Thyroid gland (tissue), 4 donors: ENCODE data around the gene USP11. TPM values are rescaled to one million over a fixed set of nuclear protein-coding genes. Genes with fewer than 3 reads are reported as not detected.

Source experiments
- DNase-seq, 2 donors: peaks; one replicate each; pipeline ENCODE4 v3.0.0-alpha.2; 2019
- H3K27ac ChIP-seq, 3 donors: fragments of 200-600 bp; sonication (generic); 1 replicate in 2 of 3; 2 replicates in 1 of 3; pipeline ENCODE4 v1.5.1; 2016 to 2019; ENCODE audit warnings: mild to moderate bottlenecking in 1 of 3, moderate library complexity in 1 of 3
- H3K27me3 ChIP-seq: fragments of 200-600 bp; sonication (generic); one replicate; pipeline ENCODE4 v1.5.1; 2019
- H3K36me3 ChIP-seq, 2 donors: fragments of 200-600 bp; sonication (generic); one replicate each; pipeline ENCODE4 v1.5.1; 2016 to 2019
- H3K4me1 ChIP-seq, 2 donors: fragments of 200-600 bp; sonication (generic); one replicate each; pipeline ENCODE4 v1.5.1; 2017 to 2019
- H3K4me3 ChIP-seq, 3 donors: fragments of 200-600 bp; sonication (generic); replicated peaks in 1 of 3; 1 replicate in 2 of 3; 2 replicates in 1 of 3; pipeline ENCODE4 v1.5.1; 2016; ENCODE audit warnings: mild to moderate bottlenecking in 1 of 3
- H3K9me3 ChIP-seq: fragments of 200-600 bp; sonication (generic); one replicate; pipeline ENCODE4 v1.5.1; 2017
- POLR2A ChIP-seq, 2 donors: fragments of 450-650 bp; IDR thresholded peaks; one replicate each; pipeline ENCODE4 v1.6.1; 2017; ENCODE audit warnings: antibody characterized with exemption in 2 of 2, mild to moderate bottlenecking in 2 of 2, moderate library complexity in 1 of 2
- WGBS, 2 donors: methylation state at CpG; one replicate each; pipeline ENCODE4 v1.1.5; 2017; 5-methylcytosine and 5-hydroxymethylcytosine counted together
- intact Hi-C: fragments of 100-400 bp; cut with DNase I; formaldehyde crosslinking; loops from one replicate; pipeline ENCODE4 v1.15.1; 2023
- total RNA-seq, 4 donors: library from RNA; depleted of rRNA; stranded (reverse); fragments of >200 nt; gene quantifications; one replicate each; pipeline ENCODE4 v1.2.3, GENCODE V29; 2016
- TF ChIP-seq, protein P1 (sequence below), 6 experiments: fragments of 200-600 bp in 3 of 6; fragments of 450-650 bp in 3 of 6; sonication (generic) in 3 of 6; IDR thresholded peaks; one replicate each; pipeline ENCODE4 v1.5.1; 2016 to 2019; ENCODE audit warnings: antibody characterized with exemption in 6 of 6, mild to moderate bottlenecking in 2 of 6, inconsistent platforms in 1 of 6, moderate library complexity in 1 of 6

USP11 gene
- total RNA-seq, result 100 to 1,000 TPM in 1 of 4 donors, 10 to 100 TPM in 3; 61.9 to 128 (median 86.8) TPM

DNA sequence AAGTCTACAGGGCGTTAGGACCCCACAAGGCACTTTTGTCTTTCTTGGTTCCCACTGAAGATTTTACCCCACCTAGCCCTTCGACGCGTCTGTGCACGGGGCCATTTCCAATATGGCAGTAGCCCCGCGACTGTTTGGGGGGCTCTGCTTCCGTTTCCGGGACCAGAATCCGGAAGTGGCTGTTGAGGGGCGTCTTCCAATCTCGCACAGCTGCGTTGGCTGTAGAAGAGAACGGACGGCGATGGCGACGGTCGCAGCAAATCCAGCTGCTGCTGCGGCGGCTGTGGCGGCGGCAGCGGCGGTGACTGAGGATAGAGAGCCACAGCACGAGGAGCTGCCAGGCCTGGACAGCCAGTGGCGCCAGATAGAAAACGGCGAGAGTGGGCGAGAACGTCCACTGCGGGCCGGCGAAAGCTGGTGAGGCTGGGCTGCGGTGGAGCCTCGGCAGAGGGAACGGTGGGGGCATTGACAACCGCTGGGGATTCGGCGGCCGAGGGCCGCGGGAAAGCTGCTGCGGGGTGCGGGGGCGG lies at the start of gene USP11:
TSS of gene USP11 (plus strand) at position 207 of the 530 bp plus-strand sequence. CDS start at position 242, 35 bp downstream.
- Histone ChIP-seq H3K36me3 (peaks cover 6 to 8% of the 10 kb centered on the region in 2 donors), H3K4me3 (peak within 1 kb of the TSS in 2 of 3 donors; percentile 40 to 54), H3K4me1 (peaks cover 0 to 6% of the 10 kb centered on the region in 2 donors), H3K9me3 (no peaks in the 10 kb centered on the region), H3K27me3 (no peaks in the 10 kb centered on the region), H3K27ac (peak within 1 kb of the TSS; percentile 88 to 98 (median 95))
- peak; percentile 30 to 43 for DNase-seq
- intact Hi-C loops, result no loop called here
- TF ChIP-seq, protein P1, sequence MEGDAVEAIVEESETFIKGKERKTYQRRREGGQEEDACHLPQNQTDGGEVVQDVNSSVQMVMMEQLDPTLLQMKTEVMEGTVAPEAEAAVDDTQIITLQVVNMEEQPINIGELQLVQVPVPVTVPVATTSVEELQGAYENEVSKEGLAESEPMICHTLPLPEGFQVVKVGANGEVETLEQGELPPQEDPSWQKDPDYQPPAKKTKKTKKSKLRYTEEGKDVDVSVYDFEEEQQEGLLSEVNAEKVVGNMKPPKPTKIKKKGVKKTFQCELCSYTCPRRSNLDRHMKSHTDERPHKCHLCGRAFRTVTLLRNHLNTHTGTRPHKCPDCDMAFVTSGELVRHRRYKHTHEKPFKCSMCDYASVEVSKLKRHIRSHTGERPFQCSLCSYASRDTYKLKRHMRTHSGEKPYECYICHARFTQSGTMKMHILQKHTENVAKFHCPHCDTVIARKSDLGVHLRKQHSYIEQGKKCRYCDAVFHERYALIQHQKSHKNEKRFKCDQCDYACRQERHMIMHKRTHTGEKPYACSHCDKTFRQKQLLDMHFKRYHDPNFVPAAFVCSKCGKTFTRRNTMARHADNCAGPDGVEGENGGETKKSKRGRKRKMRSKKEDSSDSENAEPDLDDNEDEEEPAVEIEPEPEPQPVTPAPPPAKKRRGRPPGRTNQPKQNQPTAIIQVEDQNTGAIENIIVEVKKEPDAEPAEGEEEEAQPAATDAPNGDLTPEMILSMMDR (IDR thresholded peaks at IDR 0.05), result no peak
- peak in 1 of 2 donors; percentile 71 for TF ChIP-seq POLR2A (IDR thresholded peaks at IDR 0.05)
- WGBS, 2 donors, result 6 to 9% methylated on average over 4 of the region's 46 CpGs

DNA sequence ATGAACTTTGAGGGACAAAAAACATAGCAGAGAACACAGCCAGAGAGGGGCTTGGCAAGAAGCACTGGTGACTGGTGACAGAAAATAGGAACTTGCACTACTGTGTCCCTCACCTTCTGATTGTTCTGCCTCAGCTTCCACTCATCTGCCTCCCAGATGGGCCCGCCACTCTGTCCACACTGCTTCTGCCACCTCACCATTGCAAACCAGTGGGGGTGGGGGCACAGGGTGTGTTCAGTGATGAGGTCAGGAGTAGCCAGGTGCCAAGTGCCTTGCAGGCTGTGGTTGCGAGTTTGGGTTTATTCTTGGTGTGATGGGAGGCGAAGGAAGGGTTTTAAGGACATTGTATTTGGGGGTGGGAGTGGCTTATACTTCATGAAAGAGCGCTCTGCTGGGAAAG lies 48.3 kb upstream of the USP11 start:
- no peaks in the 10 kb centered on the region for H3K27me3 ChIP-seq
- no peak for TF ChIP-seq POLR2A (IDR thresholded peaks at IDR 0.05)
- TF ChIP-seq, protein P1 (IDR thresholded peaks at IDR 0.05), result no peak
- H3K27ac ChIP-seq, result peak overlapping the region in 1 of 3 donors; percentile 44
- no peaks in the 10 kb centered on the region for H3K9me3 ChIP-seq
- peaks cover 0 to 9% of the 10 kb centered on the region in 2 donors for H3K4me1 ChIP-seq
- peaks cover 12 to 15% of the 10 kb centered on the region in 2 donors for H3K36me3 ChIP-seq
- WGBS, 2 donors, result 96 to 98% methylated on average over 3 to 4 of the region's 4 CpGs
- DNase-seq, result no peak
- H3K4me3 ChIP-seq, result no peak overlapping the region
- intact Hi-C loops, result no loop called here

DNA sequence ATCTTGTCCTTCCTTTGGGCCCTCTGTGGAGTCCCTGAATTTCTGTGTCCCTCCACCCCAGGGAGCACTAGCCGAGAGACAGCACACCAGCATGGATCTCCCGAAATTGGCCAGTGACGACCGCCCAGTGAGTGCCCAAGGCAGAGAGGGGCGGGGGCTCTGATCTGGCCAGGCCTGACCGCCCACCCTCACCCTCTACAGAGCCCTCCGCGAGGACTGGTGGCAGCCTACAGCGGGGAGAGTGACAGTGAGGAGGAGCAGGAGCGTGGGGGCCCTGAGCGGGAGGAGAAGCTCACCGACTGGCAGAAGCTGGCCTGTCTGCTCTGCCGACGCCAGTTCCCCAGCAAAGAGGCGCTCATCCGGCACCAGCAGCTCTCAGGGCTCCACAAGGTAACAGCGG lies 47.6 kb upstream of the USP11 start:
- Histone ChIP-seq H3K27me3 (no peaks in the 10 kb centered on the region), H3K27ac (peak overlapping the region; percentile 41 to 44 (median 43)), H3K36me3 (peaks cover 7 to 15% of the 10 kb centered on the region in 2 donors), H3K4me3 (no peak overlapping the region), H3K4me1 (peaks cover 0 to 10% of the 10 kb centered on the region in 2 donors), H3K9me3 (no peaks in the 10 kb centered on the region)
- WGBS, 2 donors, result 68 to 87% methylated on average over 9 to 12 of the region's 17 CpGs
- DNase-seq, result peak; percentile 24 to 33
- no peak for TF ChIP-seq POLR2A (IDR thresholded peaks at IDR 0.05)
- TF ChIP-seq, protein P1 (IDR thresholded peaks at IDR 0.05), result no peak
- intact Hi-C loops, result no loop called here

DNA sequence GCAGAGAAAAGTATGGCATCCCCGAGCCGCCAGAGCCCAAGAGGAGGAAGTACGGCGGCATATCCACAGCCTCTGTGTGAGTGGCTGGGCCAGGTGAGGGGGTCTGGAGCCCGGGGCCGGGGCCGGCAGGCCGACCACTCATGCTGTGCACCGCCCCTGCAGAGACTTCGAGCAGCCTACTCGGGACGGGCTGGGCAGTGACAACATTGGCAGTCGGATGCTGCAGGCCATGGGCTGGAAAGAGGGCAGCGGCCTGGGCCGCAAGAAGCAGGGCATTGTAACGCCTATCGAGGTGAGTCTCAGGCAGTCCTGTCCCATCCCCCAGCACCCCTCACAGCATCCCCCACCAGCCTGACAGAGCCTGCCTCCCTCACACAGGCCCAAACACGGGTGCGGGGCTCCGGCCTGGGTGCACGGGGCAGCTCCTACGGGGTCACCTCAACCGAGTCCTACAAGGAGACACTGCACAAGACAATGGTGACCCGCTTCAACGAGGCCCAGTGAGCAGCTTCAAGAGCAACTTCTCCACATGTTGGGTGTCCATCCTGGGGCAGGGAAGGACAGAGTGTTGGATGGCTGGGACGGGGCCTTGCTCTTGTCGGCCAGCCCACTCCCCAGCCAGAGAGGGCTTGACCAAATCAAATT lies 46.6 kb upstream of the USP11 start:
- H3K9me3 ChIP-seq, result no peaks in the 10 kb centered on the region
- H3K4me1 ChIP-seq, result peaks cover 2 to 12% of the 10 kb centered on the region in 2 donors
- H3K27me3 ChIP-seq, result no peaks in the 10 kb centered on the region
- TF ChIP-seq POLR2A (IDR thresholded peaks at IDR 0.05), result no peak
- TF ChIP-seq, protein P1 (IDR thresholded peaks at IDR 0.05), result no peak
- H3K36me3 ChIP-seq, result peaks cover 7 to 15% of the 10 kb centered on the region in 2 donors
- 87 to 93% methylated on average over 9 to 10 of the region's 27 CpGs for WGBS, 2 donors
- H3K27ac ChIP-seq, result peak overlapping the region; percentile 43 to 44 (median 44)
- intact Hi-C loops, result no loop called here
- H3K4me3 ChIP-seq, result no peak overlapping the region
- DNase-seq, result no peak

DNA sequence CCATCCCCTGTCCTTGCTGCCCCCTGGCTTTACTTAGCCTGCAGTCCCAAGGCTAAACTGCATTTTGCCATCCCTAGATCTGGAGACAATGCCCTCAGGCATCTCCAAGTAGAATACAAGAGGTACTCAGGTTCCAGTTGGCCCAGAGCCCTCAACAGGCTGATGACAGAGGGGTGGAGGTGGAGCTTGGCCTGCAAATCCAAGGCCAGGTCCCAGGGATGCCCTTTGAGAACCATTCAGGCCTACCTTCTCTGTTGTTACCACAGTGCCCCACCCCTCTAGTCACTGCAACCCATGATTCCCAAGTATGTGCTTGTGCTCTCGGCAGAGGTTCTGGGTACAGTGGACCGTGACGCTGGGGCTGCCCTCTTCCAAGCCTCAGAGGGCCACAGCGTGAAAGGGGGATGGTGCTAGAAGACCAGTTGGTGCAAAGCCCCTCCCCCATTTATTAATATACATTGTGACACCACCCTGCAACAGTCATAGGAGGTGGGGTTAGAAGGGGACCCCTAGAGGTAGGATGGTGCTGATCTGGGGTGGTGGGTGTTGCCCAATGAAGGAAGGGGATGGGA lies 45.6 kb upstream of the USP11 start:
- peak overlapping the region; percentile 9 to 77 (median 69) for H3K27ac ChIP-seq
- no peaks in the 10 kb centered on the region for H3K9me3 ChIP-seq
- peak; percentile 91 to 92 for DNase-seq
- H3K27me3 ChIP-seq, result no peaks in the 10 kb centered on the region
- WGBS, 2 donors, result 0 to 20% methylated on average over 1 to 4 of the region's 4 CpGs
- H3K36me3 ChIP-seq, result peaks cover 5 to 12% of the 10 kb centered on the region in 2 donors
- TF ChIP-seq POLR2A (IDR thresholded peaks at IDR 0.05), result no peak
- TF ChIP-seq, protein P1 (IDR thresholded peaks at IDR 0.05), result no peak
- H3K4me3 ChIP-seq, result no peak overlapping the region
- intact Hi-C loops, result no loop called here
- peaks cover 3 to 12% of the 10 kb centered on the region in 2 donors for H3K4me1 ChIP-seq
